PC-9 (cell line): ENCODE results near the gene SF3B2. TPM values are rescaled to one million over a fixed set of nuclear protein-coding genes. Genes with fewer than 3 reads are reported as not detected.

Experiments
- BruUV-seq: library from RNA; stranded (reverse); fragments of 400-500 nt; replicated peaks from 2 replicates; lab custom pipeline; 2021; lab: Mats Ljungman, UMichigan
- CTCF ChIA-PET: fragments of 300-600 bp; sonication (Branson Sonifier 250); formaldehyde crosslinking; loops from one replicate; lab custom pipeline; 2022; ENCODE audit warnings: antibody characterized with exemption; lab: Charles Lee
- POLR2A ChIA-PET: fragments of 300-600 bp; sonication (Branson Sonifier 250); formaldehyde crosslinking; loops from one replicate; lab custom pipeline; 2022; ENCODE audit warnings: antibody characterized with exemption; ENCODE audit not compliant: unreplicated experiment; lab: Charles Lee
- DNase-seq, 2 experiments: peaks; one replicate each; pipeline versions ENCODE4 v3.0.0 to v3.0.0-alpha.2; 2015 to 2022; ENCODE audit warnings: mixed read lengths in 1 of 2
- H2AFZ ChIP-seq: fragments of 200-600 bp; sonication (generic); 2 replicates; pipeline ENCODE4 v1.8.1; 2017; ENCODE audit warnings: antibody characterized with exemption
- H3F3A ChIP-seq: fragments of 200-600 bp; sonication (generic); 2 replicates; pipeline ENCODE4 v1.8.1; 2017; ENCODE audit warnings: antibody characterized with exemption, mild to moderate bottlenecking, low read depth; ENCODE audit not compliant: insufficient read depth
- H3K27ac ChIP-seq: fragments of 200-600 bp; sonication (generic); 2 replicates; pipeline ENCODE4 v1.6.1; 2016; ENCODE audit warnings: mixed run types
- H3K27me3 ChIP-seq: fragments of 200-600 bp; sonication (generic); 2 replicates; pipeline ENCODE4 v1.6.1; 2016; ENCODE audit warnings: low read depth, mixed run types; ENCODE audit not compliant: insufficient read depth
- H3K36me3 ChIP-seq: fragments of 200-600 bp; sonication (generic); 2 replicates; pipeline ENCODE4 v1.6.1; 2016; ENCODE audit warnings: low read depth, mixed run types
- H3K4me1 ChIP-seq: fragments of 200-600 bp; sonication (generic); replicated peaks from 2 replicates; pipeline ENCODE4 v1.6.1; 2016; ENCODE audit warnings: mixed run types; ENCODE audit not compliant: insufficient read depth
- H3K4me2 ChIP-seq: fragments of 200-600 bp; sonication (generic); 2 replicates; pipeline ENCODE4 v1.6.1; 2017; ENCODE audit warnings: mixed run types
- H3K4me3 ChIP-seq: fragments of 200-600 bp; sonication (generic); 2 replicates; pipeline ENCODE4 v1.6.1; 2016; ENCODE audit warnings: mixed run types
- H3K79me2 ChIP-seq: fragments of 200-600 bp; sonication (generic); 2 replicates; pipeline ENCODE4 v1.6.1; 2017; ENCODE audit warnings: low read depth, mixed run types
- H3K9me2 ChIP-seq: fragments of 200-600 bp; sonication (generic); 2 replicates; pipeline ENCODE4 v1.8.1; 2017; ENCODE audit warnings: mild to moderate bottlenecking; ENCODE audit not compliant: insufficient read depth
- H3K9me3 ChIP-seq: fragments of 200-600 bp; sonication (generic); 2 replicates; pipeline ENCODE4 v1.8.1; 2016; ENCODE audit warnings: low read depth; ENCODE audit not compliant: insufficient read depth
- H4K20me1 ChIP-seq: fragments of 200-600 bp; sonication (generic); 2 replicates; pipeline ENCODE4 v1.8.1; 2017; ENCODE audit not compliant: insufficient read depth
- CTCF ChIP-seq: fragments of 200-600 bp; sonication (generic); conservative IDR thresholded peaks from 2 replicates; pipeline ENCODE4 v1.6.1; 2017; ENCODE audit warnings: mixed run types, antibody characterized with exemption, mild to moderate bottlenecking, moderate library complexity
- EZH2 ChIP-seq: fragments of 200-600 bp; sonication (generic); IDR thresholded peaks from 2 replicates; pipeline ENCODE4 v1.8.0; 2017; ENCODE audit warnings: antibody characterized with exemption, low read depth
- intact Hi-C: fragments of 100-400 bp; cut with micrococcal nuclease; formaldehyde crosslinking; loops from one replicate; pipeline ENCODE4 v1.10.0; 2022; ENCODE audit not compliant: unreplicated experiment
- total RNA-seq: library from RNA; stranded (reverse); gene quantifications from 2 replicates; pipeline ENCODE4 v1.2.3, GENCODE V29; 2021

Gene SF3B2
- total RNA-seq, 1 experiment from 2014 or later: 224 TPM

DNA sequence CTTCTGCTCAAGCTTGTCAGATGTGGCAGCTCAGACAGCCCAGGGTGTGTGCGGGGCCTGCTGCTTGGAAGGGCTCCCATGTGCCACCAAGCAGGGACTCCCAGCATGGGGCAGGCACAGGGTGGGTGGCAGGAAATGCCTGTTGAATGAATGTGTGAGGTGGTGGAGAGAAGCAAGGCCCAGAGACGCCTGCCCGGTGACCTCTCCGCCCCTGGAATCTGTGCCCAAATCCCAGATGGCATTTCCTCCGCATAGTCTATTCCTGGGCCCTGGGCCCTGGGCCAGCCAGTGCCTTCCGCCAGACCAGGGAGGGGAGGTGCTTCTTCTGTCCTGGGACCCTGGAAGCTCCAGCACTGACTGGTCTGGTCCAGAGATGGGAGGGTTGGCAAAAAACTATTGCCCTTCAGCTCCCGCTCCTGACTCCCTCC is 36.7 kb upstream of the SF3B2 start:
- H3K27ac ChIP-seq: peak overlapping the region; percentile 38
- H3F3A ChIP-seq: peaks cover 37% of the 10 kb centered on the region

DNA sequence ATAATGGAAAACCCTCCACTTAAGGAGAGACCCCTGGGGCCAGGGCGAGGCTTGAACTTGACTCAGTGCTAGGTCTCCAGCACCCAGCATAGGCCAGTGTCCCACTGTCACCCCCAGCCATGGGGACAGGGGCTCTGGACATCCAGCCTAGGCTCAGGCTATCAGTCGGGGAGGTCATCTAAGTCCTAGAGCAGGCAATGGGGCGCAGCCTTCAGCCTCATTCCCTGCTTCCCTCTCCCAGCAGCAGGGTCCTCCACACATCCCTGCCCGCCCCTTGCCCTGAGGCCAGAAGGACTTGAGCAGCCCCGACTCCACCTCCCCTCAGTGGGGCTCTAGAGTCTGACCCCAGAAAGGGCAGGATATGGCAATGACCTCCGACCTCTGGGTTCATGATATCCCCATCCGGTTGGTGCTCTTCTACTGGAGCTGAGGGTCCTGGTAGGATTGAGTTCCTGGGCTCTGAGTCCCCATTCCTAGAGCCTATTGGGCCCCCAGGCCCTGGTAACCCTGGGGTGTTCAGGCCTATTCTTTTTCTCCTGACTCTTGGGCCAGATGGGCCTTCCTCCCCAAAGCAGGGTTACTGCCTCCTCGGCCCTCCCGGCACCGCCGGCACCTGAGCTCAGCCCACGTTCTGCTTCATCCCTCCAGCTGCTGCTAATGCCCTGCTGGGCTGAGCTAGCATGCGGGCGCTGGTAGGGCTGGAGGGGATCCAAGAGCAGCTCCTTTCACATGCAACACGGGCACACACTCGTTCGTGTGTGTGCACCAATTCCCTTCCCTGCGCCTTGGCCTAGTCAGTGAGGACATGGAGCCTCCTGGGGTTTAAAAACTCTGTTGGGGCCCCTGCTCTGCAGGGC is 36.0 kb upstream of the SF3B2 start:
- peak overlapping the region; percentile 57 for H3K4me2 ChIP-seq
- intact Hi-C loops: no loop called here
- peaks cover 31% of the 10 kb centered on the region for H3F3A ChIP-seq
- no TSS peak for BruUV-seq
- no peak for TF ChIP-seq CTCF
- TF ChIP-seq EZH2: no peak
- H4K20me1 ChIP-seq: no peaks in the 10 kb centered on the region
- DNase-seq: no peak
- H2AFZ ChIP-seq: no peak overlapping the region
- no peaks in the 10 kb centered on the region for H3K36me3 ChIP-seq
- no peak overlapping the region for H3K4me3 ChIP-seq
- H3K4me1 ChIP-seq: peaks cover 66% of the 10 kb centered on the region
- H3K9me2 ChIP-seq: no peaks in the 10 kb centered on the region
- H3K9me3 ChIP-seq: no peaks in the 10 kb centered on the region
- ChIA-PET CTCF (no interaction called here), POLR2A (interaction anchor here (0.6 kb wide), 1 partner anchor 40 kb away, joined by 4 read pairs; no protein-coding TSS in a partner anchor)
- no peaks in the 10 kb centered on the region for H3K27me3 ChIP-seq
- H3K27ac ChIP-seq: peak overlapping the region; percentile 38
- H3K79me2 ChIP-seq: 0 out of 2 replicates have a peak, but pooled peaks cover 4% of the 10 kb centered on the region

More for the DNA sequence above, 36.7 kb upstream of the SF3B2 start:
- no peaks in the 10 kb centered on the region for H3K9me3 ChIP-seq
- no peaks in the 10 kb centered on the region for H3K9me2 ChIP-seq
- H3K4me1 ChIP-seq: peaks cover 65% of the 10 kb centered on the region
- no peak overlapping the region for H3K4me3 ChIP-seq
- H3K36me3 ChIP-seq: no peaks in the 10 kb centered on the region
- ChIA-PET POLR2A (interaction anchor here (0.5 kb wide), 1 partner anchor 14 kb away, joined by 15 read pairs; no protein-coding TSS in a partner anchor), CTCF (no interaction called here)
- H3K27me3 ChIP-seq: no peaks in the 10 kb centered on the region
- 0 out of 2 replicates have a peak, but pooled peaks cover 4% of the 10 kb centered on the region for H3K79me2 ChIP-seq
- no TSS peak for BruUV-seq
- peak overlapping the region; percentile 57 for H3K4me2 ChIP-seq
- TF ChIP-seq CTCF: no peak
- TF ChIP-seq EZH2: no peak
- peak; percentile 80 to 89 for DNase-seq
- intact Hi-C loops: no loop called here
- H4K20me1 ChIP-seq: no peaks in the 10 kb centered on the region
- H2AFZ ChIP-seq: no peak overlapping the region

DNA sequence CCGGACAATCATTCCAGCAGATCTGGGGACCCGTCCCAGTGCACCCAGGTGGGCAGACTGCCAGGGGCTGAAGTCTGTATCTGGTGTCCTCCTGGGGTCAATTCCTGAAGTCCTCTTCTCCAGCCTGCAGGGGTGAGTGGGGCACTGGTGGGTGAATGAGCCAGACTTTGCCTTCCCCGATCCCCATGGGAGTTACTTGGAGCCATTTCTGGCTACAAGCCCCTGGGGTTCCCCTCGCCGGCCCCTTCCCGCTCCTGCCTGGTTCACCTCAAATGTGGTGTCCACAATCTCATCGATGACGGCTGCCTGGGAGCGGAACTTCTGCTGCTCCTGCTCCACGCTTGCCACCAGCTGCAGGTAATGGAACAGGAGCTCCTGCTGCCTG is 35.4 kb upstream of the SF3B2 start:
- TF ChIP-seq EZH2 (no peak), CTCF (no peak)
- ChIA-PET CTCF (no interaction called here), POLR2A (interaction anchor here (0.6 kb wide), 1 partner anchor 39 kb away, joined by 4 read pairs; no protein-coding TSS in a partner anchor)
- Histone ChIP-seq H3K9me3 (no peaks in the 10 kb centered on the region), H3K36me3 (no peaks in the 10 kb centered on the region), H2AFZ (no peak overlapping the region), H3K27ac (no peak overlapping the region), H3K9me2 (no peaks in the 10 kb centered on the region), H3K4me2 (no peak overlapping the region), H3F3A (peaks cover 27% of the 10 kb centered on the region), H4K20me1 (no peaks in the 10 kb centered on the region), H3K27me3 (no peaks in the 10 kb centered on the region), H3K4me3 (no peak overlapping the region), H3K79me2 (0 out of 2 replicates have a peak, but pooled peaks cover 4% of the 10 kb centered on the region), H3K4me1 (peaks cover 68% of the 10 kb centered on the region)
- no TSS peak for BruUV-seq
- intact Hi-C loops: no loop called here
- no peak for DNase-seq
